Trophoblast cell (in vitro differentiated cells and primary cell): ENCODE results near the gene EXOC7.
A peak's percentile ranks its signal among the peaks of the same experiment; 100 is the strongest.

ENCODE experiments used
- DNase-seq, 2 donors: peaks; one replicate each; pipeline ENCODE4 v3.0.0-alpha.2; 2016
- H2AFZ ChIP-seq: 2 replicates; pipeline ENCODE4 v1.6.1; 2013; ENCODE audit warnings: low read length, moderate library complexity, mild to moderate bottlenecking; ENCODE audit not compliant: insufficient read depth, poor library complexity
- H2AK5ac ChIP-seq: 2 replicates; pipeline ENCODE4 v1.6.1; 2013; ENCODE audit warnings: mild to moderate bottlenecking, low read length
- H2BK120ac ChIP-seq: 2 replicates; pipeline ENCODE4 v1.6.1; 2013; ENCODE audit warnings: low read length, mild to moderate bottlenecking, moderate library complexity; ENCODE audit not compliant: insufficient read depth, poor library complexity
- H2BK12ac ChIP-seq: 2 replicates; pipeline ENCODE4 v1.6.1; 2013; ENCODE audit warnings: mild to moderate bottlenecking, low read length, moderate library complexity
- H2BK5ac ChIP-seq: 2 replicates; pipeline ENCODE4 v1.6.1; 2013; ENCODE audit warnings: low read length, low read depth, moderate library complexity, mild to moderate bottlenecking; ENCODE audit not compliant: poor library complexity
- H3K14ac ChIP-seq: 2 replicates; pipeline ENCODE4 v1.6.1; 2013; ENCODE audit warnings: mild to moderate bottlenecking, low read length
- H3K18ac ChIP-seq: 2 replicates; pipeline ENCODE4 v1.6.1; 2013; ENCODE audit warnings: mild to moderate bottlenecking, low read length
- H3K23ac ChIP-seq: 2 replicates; pipeline ENCODE4 v1.6.1; 2013; ENCODE audit warnings: low read length
- H3K27ac ChIP-seq: 2 replicates; pipeline ENCODE4 v1.5.1; 2013; ENCODE audit warnings: low read depth, mild to moderate bottlenecking, inconsistent platforms, low read length, moderate library complexity
- H3K27me3 ChIP-seq: 2 replicates; pipeline ENCODE4 v1.6.1; 2013; ENCODE audit warnings: inconsistent platforms, mild to moderate bottlenecking, low read length, moderate library complexity; ENCODE audit not compliant: insufficient read depth
- H3K36me3 ChIP-seq, 2 experiments: 1 replicate in 1 of 2; 2 replicates in 1 of 2; pipeline ENCODE4 v1.6.1; 2013; ENCODE audit warnings: low read length in 2 of 2, mild to moderate bottlenecking in 2 of 2, moderate library complexity in 1 of 2; ENCODE audit not compliant: insufficient read depth in 2 of 2, control insufficient read depth in 1 of 2
- H3K4ac ChIP-seq: 2 replicates; pipeline ENCODE4 v1.6.1; 2013; ENCODE audit warnings: low read depth, mild to moderate bottlenecking, low read length, moderate library complexity
- H3K4me1 ChIP-seq, 2 experiments: 1 replicate in 1 of 2; 2 replicates in 1 of 2; pipeline ENCODE4 v1.6.1; 2013; ENCODE audit warnings: low read length in 2 of 2, mild to moderate bottlenecking in 2 of 2, moderate library complexity in 1 of 2; ENCODE audit not compliant: insufficient read depth in 2 of 2, control insufficient read depth in 1 of 2
- H3K4me2 ChIP-seq: 2 replicates; pipeline ENCODE4 v1.6.1; 2013; ENCODE audit warnings: inconsistent platforms, mild to moderate bottlenecking, low read length, moderate library complexity
- H3K4me3 ChIP-seq: 2 replicates; pipeline ENCODE4 v1.5.1; 2013; ENCODE audit warnings: mild to moderate bottlenecking, low read depth, low read length, inconsistent platforms
- H3K79me1 ChIP-seq: one replicate; pipeline ENCODE4 v1.6.1; 2013; ENCODE audit warnings: low read length
- H3K79me2 ChIP-seq: 2 replicates; pipeline ENCODE4 v1.6.1; 2013; ENCODE audit warnings: low read length, mild to moderate bottlenecking; ENCODE audit not compliant: control insufficient read depth, insufficient read depth, poor library complexity
- H3K9ac ChIP-seq: 2 replicates; pipeline ENCODE4 v1.6.1; 2013; ENCODE audit warnings: mild to moderate bottlenecking, low read length
- H3K9me3 ChIP-seq: 2 replicates; pipeline ENCODE4 v1.6.1; 2013; ENCODE audit warnings: low read depth, mild to moderate bottlenecking, control low read depth, inconsistent platforms, low read length; ENCODE audit not compliant: insufficient read depth
- H4K12ac ChIP-seq: 2 replicates; pipeline ENCODE4 v1.6.1; 2013; ENCODE audit warnings: low read depth, mild to moderate bottlenecking, low read length, moderate library complexity
- H4K8ac ChIP-seq: 2 replicates; pipeline ENCODE4 v1.6.1; 2013; ENCODE audit warnings: low read depth, mild to moderate bottlenecking, low read length, moderate library complexity
- H4K91ac ChIP-seq: one replicate; pipeline ENCODE4 v1.6.1; 2013; ENCODE audit warnings: low read depth, mild to moderate bottlenecking, low read length, moderate library complexity
- WGBS: extraction: QIAGEN DNeasy Blood & Tissue Kit; methylation state at CpG from one replicate; pipeline ENCODE4 v1.1.7; 2013; ENCODE audit warnings: missing lambda C conversion rate; ENCODE audit not compliant: insufficient read length, insufficient coverage; ENCODE audit errors: extremely low coverage; 5-methylcytosine and 5-hydroxymethylcytosine counted together

The EXOC7 gene

GRCh38 chr17:76104896-76105231 lies 1.3 kb upstream of the EXOC7 start:
- peaks cover 6% of the 10 kb centered on the region for H3K79me2 ChIP-seq
- H3K9me3 ChIP-seq = no peaks in the 10 kb centered on the region
- no peak overlapping the region for H4K8ac ChIP-seq
- peaks cover 14 to 17% of the 10 kb centered on the region in 2 experiments for H3K36me3 ChIP-seq
- H2BK5ac ChIP-seq = no peak overlapping the region
- H2AK5ac ChIP-seq = no peak overlapping the region
- H3K27me3 ChIP-seq = no peaks in the 10 kb centered on the region
- peaks cover 10 to 13% of the 10 kb centered on the region in 2 experiments for H3K4me1 ChIP-seq
- H3K4ac ChIP-seq = no peak overlapping the region
- no peak for DNase-seq
- no peak overlapping the region for H3K18ac ChIP-seq
- no CpG with 5 or more reads among the region's 5 CpGs for WGBS
- H3K27ac ChIP-seq = no peak overlapping the region
- no peak overlapping the region for H3K9ac ChIP-seq
- no peak overlapping the region for H3K23ac ChIP-seq
- no peak overlapping the region for H3K4me3 ChIP-seq
- H4K12ac ChIP-seq = peak overlapping the region; percentile 77
- H3K79me1 ChIP-seq = peaks cover 11% of the 10 kb centered on the region
- H2AFZ ChIP-seq = no peak overlapping the region
- H2BK120ac ChIP-seq = no peak overlapping the region
- H4K91ac ChIP-seq = no peak overlapping the region
- no peak overlapping the region for H2BK12ac ChIP-seq
- no peak overlapping the region for H3K14ac ChIP-seq
- H3K4me2 ChIP-seq = no peak overlapping the region

- Histone ChIP-seq H2BK12ac (no peak overlapping the region), H3K36me3 (peaks cover 16 to 20% of the 10 kb centered on the region in 2 experiments), H3K4ac (peak overlapping the region; percentile 85), H2BK120ac (peak overlapping the region; percentile 5), H3K14ac (peak overlapping the region; percentile 71), H4K12ac (peak overlapping the region; percentile 90), H3K23ac (no peak overlapping the region), H3K9ac (no peak overlapping the region), H3K18ac (peak overlapping the region; percentile 31), H3K27ac (no peak overlapping the region), H2AK5ac (peak overlapping the region; percentile 89), H3K9me3 (no peaks in the 10 kb centered on the region), H3K4me1 (peaks cover 10 to 13% of the 10 kb centered on the region in 2 experiments), H3K79me2 (peaks cover 6% of the 10 kb centered on the region), H3K79me1 (peaks cover 11% of the 10 kb centered on the region), H2AFZ (peak overlapping the region; percentile 95), H3K4me2 (peak overlapping the region; percentile 61), H2BK5ac (peak overlapping the region; percentile 2), H3K4me3 (no peak overlapping the region), H4K8ac (peak overlapping the region; percentile 99), H3K27me3 (no peaks in the 10 kb centered on the region), H4K91ac (peak overlapping the region; percentile 80)
- DNase-seq = no peak
- WGBS = no CpG with 5 or more reads among the region's 29 CpGs
These were observed 731 bp upstream of the EXOC7 start for GRCh38 chr17:76104140-76104895.

- Histone ChIP-seq H3K4ac (peak overlapping the region; percentile 49), H4K12ac (peak overlapping the region; percentile 78), H4K8ac (peak overlapping the region; percentile 92), H2AK5ac (no peak overlapping the region), H3K27me3 (no peaks in the 10 kb centered on the region), H2BK5ac (peak overlapping the region; percentile 32), H2BK120ac (no peak overlapping the region), H3K9me3 (no peaks in the 10 kb centered on the region), H3K4me1 (peaks cover 10 to 13% of the 10 kb centered on the region in 2 experiments), H3K79me2 (peaks cover 6% of the 10 kb centered on the region), H2BK12ac (no peak overlapping the region), H3K23ac (no peak overlapping the region), H3K79me1 (peaks cover 11% of the 10 kb centered on the region), H3K4me3 (peak overlapping the region; percentile 86), H3K27ac (no peak overlapping the region), H3K4me2 (peak overlapping the region; percentile 77), H4K91ac (peak overlapping the region; percentile 82), H3K18ac (peak overlapping the region; percentile 88), H3K9ac (peak overlapping the region; percentile 82), H3K14ac (peak overlapping the region; percentile 52), H3K36me3 (peaks cover 17 to 22% of the 10 kb centered on the region in 2 experiments), H2AFZ (no peak overlapping the region)
- WGBS = no CpG with 5 or more reads among the region's 4 CpGs
- no peak for DNase-seq
These were observed 678 bp downstream of the EXOC7 start for GRCh38 chr17:76102944-76103273.

- H3K9me3 ChIP-seq = peaks cover 3% of the 10 kb centered on the region
- DNase-seq = no peak
These were observed 5.8 kb downstream of the EXOC7 start for GRCh38 chr17:76097716-76098295.

More at GRCh38 chr17:76097716-76098295, 5.8 kb downstream of the EXOC7 start:
- Histone ChIP-seq H3K4me3 (no peak overlapping the region), H2BK120ac (no peak overlapping the region), H3K18ac (no peak overlapping the region), H3K79me1 (no peaks in the 10 kb centered on the region), H3K27me3 (no peaks in the 10 kb centered on the region), H3K27ac (no peak overlapping the region), H4K12ac (no peak overlapping the region), H3K14ac (no peak overlapping the region), H4K91ac (no peak overlapping the region), H3K36me3 (peaks cover 48 to 52% of the 10 kb centered on the region in 2 experiments), H3K9ac (no peak overlapping the region), H3K23ac (no peak overlapping the region), H2BK5ac (no peak overlapping the region), H3K4me1 (peaks cover 3 to 6% of the 10 kb centered on the region in 2 experiments), H3K4ac (no peak overlapping the region), H3K4me2 (no peak overlapping the region), H2BK12ac (no peak overlapping the region), H3K79me2 (no peaks in the 10 kb centered on the region), H2AK5ac (no peak overlapping the region), H2AFZ (no peak overlapping the region), H4K8ac (no peak overlapping the region)
- no CpG with 5 or more reads among the region's 19 CpGs for WGBS
